Loucy (cell line): ENCODE data around the gene TMEM169.

Experiments
- H2AFZ ChIP-seq: fragments of 200-600 bp; sonication (generic); 2 replicates; pipeline ENCODE4 v1.6.0; 2016; ENCODE audit warnings: antibody characterized with exemption, mild to moderate bottlenecking, low read length, moderate library complexity
- H3F3A ChIP-seq: fragments of 200-600 bp; 2 replicates; pipeline ENCODE4 v1.6.0; 2016; ENCODE audit warnings: antibody characterized with exemption, low read depth, mild to moderate bottlenecking
- H3K27me3 ChIP-seq: fragments of 200-600 bp; sonication (generic); 2 replicates; pipeline ENCODE4 v1.6.1; 2014; ENCODE audit warnings: low read length, mild to moderate bottlenecking; ENCODE audit not compliant: insufficient read depth, poor library complexity, severe bottlenecking
- H3K36me3 ChIP-seq: fragments of 200-600 bp; sonication (generic); 2 replicates; pipeline ENCODE4 v1.6.1; 2016; ENCODE audit warnings: low read length; ENCODE audit not compliant: insufficient read depth
- H3K4me1 ChIP-seq: fragments of 200-600 bp; sonication (generic); 2 replicates; pipeline ENCODE4 v1.5.1; 2014; ENCODE audit warnings: low read length, mild to moderate bottlenecking; ENCODE audit not compliant: insufficient read depth, poor library complexity, severe bottlenecking
- H3K4me2 ChIP-seq: fragments of 200-600 bp; sonication (generic); 2 replicates; pipeline ENCODE4 v1.6.0; 2014; ENCODE audit warnings: antibody characterized with exemption, low read length, low read depth, mild to moderate bottlenecking; ENCODE audit not compliant: poor library complexity, severe bottlenecking
- H3K4me3 ChIP-seq: fragments of 200-600 bp; sonication (generic); 2 replicates; pipeline ENCODE4 v1.5.1; 2014; ENCODE audit warnings: low read length, mild to moderate bottlenecking, mixed read lengths; ENCODE audit not compliant: poor library complexity, severe bottlenecking
- H3K79me2 ChIP-seq: fragments of 200-600 bp; sonication (generic); 2 replicates; pipeline ENCODE4 v1.6.1; 2014; ENCODE audit warnings: low read length; ENCODE audit not compliant: insufficient read depth
- H3K9ac ChIP-seq: fragments of 200-600 bp; sonication (generic); 2 replicates; pipeline ENCODE4 v1.6.0; 2014; ENCODE audit warnings: mild to moderate bottlenecking, low read depth, low read length, moderate library complexity; ENCODE audit not compliant: poor library complexity, severe bottlenecking
- H3K9me2 ChIP-seq: fragments of 200-600 bp; sonication (generic); replicated peaks from 2 replicates; pipeline ENCODE4 v1.6.1; 2016; ENCODE audit warnings: low read depth, low read length, mixed read lengths
- H3K9me3 ChIP-seq: fragments of 200-600 bp; sonication (generic); 2 replicates; pipeline ENCODE4 v1.6.1; 2014; ENCODE audit warnings: mild to moderate bottlenecking, antibody characterized with exemption, low read length, low read depth; ENCODE audit not compliant: insufficient read depth
- H4K20me1 ChIP-seq: fragments of 200-600 bp; sonication (generic); 2 replicates; pipeline ENCODE4 v1.6.0; 2014; ENCODE audit warnings: antibody characterized with exemption, low read length, mild to moderate bottlenecking; ENCODE audit not compliant: insufficient read depth, poor library complexity, severe bottlenecking
- EZH2phosphoT487 ChIP-seq: fragments of 200-600 bp; IDR thresholded peaks from 2 replicates; pipeline ENCODE4 v1.6.1; 2018; ENCODE audit warnings: antibody characterized with exemption, mild to moderate bottlenecking, moderate library complexity, borderline replicate concordance
- TF ChIP-seq, protein P1 (sequence below): fragments of 200-600 bp; sonication (generic); conservative IDR thresholded peaks from 2 replicates; pipeline ENCODE4 v1.5.1; 2014; ENCODE audit warnings: mild to moderate bottlenecking, antibody characterized with exemption, low read length

The TMEM169 gene

DNA sequence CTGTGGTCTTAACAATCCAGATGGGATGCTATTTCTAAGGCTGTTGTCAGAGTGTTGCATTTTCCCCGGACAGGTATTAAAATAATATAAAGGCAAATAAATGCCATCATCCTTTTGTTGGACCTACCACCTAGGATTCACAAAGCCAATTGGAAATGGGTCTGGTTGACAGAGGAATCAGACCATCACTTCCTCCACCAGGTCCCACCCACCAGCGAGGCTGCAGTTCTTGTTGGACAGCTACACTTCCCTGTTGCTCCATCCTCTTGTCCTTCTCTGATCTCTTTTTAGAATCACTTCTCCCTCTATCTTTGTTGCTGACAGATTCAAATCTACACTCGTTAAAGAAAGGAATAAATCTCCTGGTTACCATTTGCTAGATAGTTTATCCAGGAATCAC is 1.1 kb downstream of the TMEM169 start:
- Histone ChIP-seq H2AFZ (0 out of 2 replicates have a peak overlapping the region, but pooled peaks have one; percentile 7), H3K4me2 (peak overlapping the region; percentile 92), H3K9me3 (no peaks in the 10 kb centered on the region), H3K27me3 (no peaks in the 10 kb centered on the region), H4K20me1 (no peaks in the 10 kb centered on the region), H3F3A (peaks cover 18% of the 10 kb centered on the region; the same call in 1 of the 2 replicates), H3K4me3 (peak overlapping the region; percentile 76), H3K79me2 (peaks cover 11% of the 10 kb centered on the region; the same call in 1 of the 2 replicates), H3K4me1 (peaks cover 48% of the 10 kb centered on the region), H3K36me3 (no peaks in the 10 kb centered on the region), H3K9me2 (no peaks in the 10 kb centered on the region), H3K9ac (peak overlapping the region; percentile 74)
- TF ChIP-seq EZH2phosphoT487 = no peak
- TF ChIP-seq, protein P1, sequence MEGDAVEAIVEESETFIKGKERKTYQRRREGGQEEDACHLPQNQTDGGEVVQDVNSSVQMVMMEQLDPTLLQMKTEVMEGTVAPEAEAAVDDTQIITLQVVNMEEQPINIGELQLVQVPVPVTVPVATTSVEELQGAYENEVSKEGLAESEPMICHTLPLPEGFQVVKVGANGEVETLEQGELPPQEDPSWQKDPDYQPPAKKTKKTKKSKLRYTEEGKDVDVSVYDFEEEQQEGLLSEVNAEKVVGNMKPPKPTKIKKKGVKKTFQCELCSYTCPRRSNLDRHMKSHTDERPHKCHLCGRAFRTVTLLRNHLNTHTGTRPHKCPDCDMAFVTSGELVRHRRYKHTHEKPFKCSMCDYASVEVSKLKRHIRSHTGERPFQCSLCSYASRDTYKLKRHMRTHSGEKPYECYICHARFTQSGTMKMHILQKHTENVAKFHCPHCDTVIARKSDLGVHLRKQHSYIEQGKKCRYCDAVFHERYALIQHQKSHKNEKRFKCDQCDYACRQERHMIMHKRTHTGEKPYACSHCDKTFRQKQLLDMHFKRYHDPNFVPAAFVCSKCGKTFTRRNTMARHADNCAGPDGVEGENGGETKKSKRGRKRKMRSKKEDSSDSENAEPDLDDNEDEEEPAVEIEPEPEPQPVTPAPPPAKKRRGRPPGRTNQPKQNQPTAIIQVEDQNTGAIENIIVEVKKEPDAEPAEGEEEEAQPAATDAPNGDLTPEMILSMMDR = no peak

DNA sequence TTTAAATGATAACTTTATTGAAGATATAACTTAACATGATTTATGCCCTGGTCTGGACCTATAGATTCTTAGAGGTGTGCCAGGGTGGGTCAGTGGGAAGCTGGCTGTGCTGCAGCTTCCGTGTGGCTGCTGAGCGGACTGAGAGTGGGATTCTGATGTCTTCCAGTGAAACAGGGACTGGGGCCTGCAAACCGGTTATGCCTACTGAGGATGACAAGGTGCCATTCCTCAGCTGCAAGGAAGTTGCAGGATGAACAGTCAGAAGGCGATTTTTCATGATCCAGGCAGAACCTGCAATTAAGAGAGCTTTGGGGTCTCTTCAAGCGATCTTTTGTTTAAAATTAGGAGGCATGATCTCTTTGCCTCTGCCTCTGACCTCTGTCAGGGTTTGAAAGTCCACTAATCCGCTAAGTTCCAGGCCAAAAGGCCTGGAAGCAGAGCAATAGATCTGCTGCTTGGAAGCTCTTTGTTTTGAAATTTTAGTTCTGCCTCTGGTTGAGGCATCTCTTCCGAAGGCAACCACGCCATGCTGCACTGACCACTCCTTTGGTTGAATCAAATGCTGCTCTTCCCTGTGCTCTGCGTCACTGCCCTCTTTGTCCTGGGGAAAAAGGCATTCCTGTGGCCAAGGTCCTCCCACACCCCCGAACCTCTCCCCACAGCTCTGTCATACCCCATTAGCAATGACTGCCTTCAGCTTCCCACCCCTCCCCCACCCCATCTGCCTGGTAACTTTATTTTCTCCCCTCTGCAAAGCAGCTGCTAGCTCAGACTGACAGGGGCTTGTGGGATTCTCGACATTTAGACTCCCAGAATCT is 2.0 kb downstream of the TMEM169 start:
- no peaks in the 10 kb centered on the region for H3K27me3 ChIP-seq
- H3K4me2 ChIP-seq = peak overlapping the region; percentile 92
- H3K4me1 ChIP-seq = peaks cover 47% of the 10 kb centered on the region
- H3F3A ChIP-seq = peaks cover 18% of the 10 kb centered on the region; the same call in 1 of the 2 replicates
- H3K9me2 ChIP-seq = no peaks in the 10 kb centered on the region
- H4K20me1 ChIP-seq = no peaks in the 10 kb centered on the region
- peaks cover 11% of the 10 kb centered on the region; the same call in 1 of the 2 replicates for H3K79me2 ChIP-seq
- H3K4me3 ChIP-seq = peak overlapping the region; percentile 76
- TF ChIP-seq, protein P1 = no peak
- no peak for TF ChIP-seq EZH2phosphoT487
- peak overlapping the region; percentile 71; the same call in 1 of the 2 replicates for H2AFZ ChIP-seq
- no peaks in the 10 kb centered on the region for H3K36me3 ChIP-seq
- H3K9me3 ChIP-seq = no peaks in the 10 kb centered on the region
- H3K9ac ChIP-seq = peak overlapping the region; percentile 58

DNA sequence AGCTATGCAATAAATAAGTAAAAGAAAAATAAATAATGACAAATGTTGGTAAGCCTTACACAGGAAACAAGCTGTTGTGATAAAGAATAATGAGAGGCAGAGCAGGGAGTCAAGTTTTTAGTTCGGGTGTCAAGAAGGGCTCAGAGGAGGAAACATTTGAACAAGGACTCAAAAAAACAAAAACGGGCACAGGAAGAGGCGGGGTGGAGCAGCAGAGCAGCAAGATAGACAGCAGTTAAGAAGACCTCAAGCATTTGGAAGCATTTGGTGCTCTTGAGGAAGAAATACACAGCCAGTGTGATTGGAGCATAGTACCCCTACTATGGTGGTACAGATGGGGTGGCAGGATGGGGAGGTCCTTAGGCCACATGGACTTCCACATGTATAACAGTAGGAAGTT is 2.8 kb downstream of the TMEM169 start:
- H3K4me2 ChIP-seq = peak overlapping the region; percentile 92
- peak overlapping the region; percentile 58 for H3K9ac ChIP-seq
- H3F3A ChIP-seq = peaks cover 18% of the 10 kb centered on the region; the same call in 1 of the 2 replicates
- no peaks in the 10 kb centered on the region for H3K36me3 ChIP-seq
- TF ChIP-seq EZH2phosphoT487 = no peak
- TF ChIP-seq, protein P1 = no peak
- H2AFZ ChIP-seq = peak overlapping the region; percentile 71
- H3K79me2 ChIP-seq = peaks cover 11% of the 10 kb centered on the region; the same call in 1 of the 2 replicates
- peaks cover 45% of the 10 kb centered on the region for H3K4me1 ChIP-seq
- no peaks in the 10 kb centered on the region for H3K9me3 ChIP-seq
- H3K4me3 ChIP-seq = peak overlapping the region; percentile 76
- no peaks in the 10 kb centered on the region for H3K27me3 ChIP-seq
- H4K20me1 ChIP-seq = no peaks in the 10 kb centered on the region
- no peaks in the 10 kb centered on the region for H3K9me2 ChIP-seq
